GM23338 (cell line): ENCODE data around the gene TMEM169. TPM values are rescaled to one million over a fixed set of nuclear protein-coding genes. Genes with fewer than 3 reads are reported as not detected.

Experiments
- ATAC-seq: fragments of 200-7000 bp; cut with Tn5 transposase; 3 replicates; pipeline ENCODE4 v1.9.1; 2020
- DNase-seq: peaks from one replicate; pipeline ENCODE4 v3.0.0-alpha.2; 2015; ENCODE audit warnings: low spot score
- H2AFZ ChIP-seq: fragments of 200-600 bp; sonication (generic); 2 replicates; pipeline ENCODE4 v1.8.0; 2016; ENCODE audit warnings: antibody characterized with exemption, mild to moderate bottlenecking, moderate library complexity
- H3F3A ChIP-seq: fragments of 200-600 bp; sonication (generic); replicated peaks from 2 replicates; pipeline ENCODE4 v1.8.0; 2017; ENCODE audit warnings: antibody characterized with exemption, mixed run types, low read depth
- H3K27ac ChIP-seq: fragments of 200-600 bp; sonication (generic); 2 replicates; pipeline ENCODE4 v1.6.1; 2016; ENCODE audit warnings: low read depth
- H3K27me3 ChIP-seq: fragments of 200-600 bp; sonication (generic); 2 replicates; pipeline ENCODE4 v1.8.0; 2016; ENCODE audit warnings: mild to moderate bottlenecking, mixed run types, moderate library complexity; ENCODE audit not compliant: insufficient read depth
- H3K36me3 ChIP-seq: fragments of 200-600 bp; sonication (generic); 2 replicates; pipeline ENCODE4 v1.8.0; 2016; ENCODE audit warnings: mild to moderate bottlenecking; ENCODE audit not compliant: insufficient read depth
- H3K4me1 ChIP-seq: fragments of 200-600 bp; sonication (generic); 2 replicates; pipeline ENCODE4 v1.8.0; 2016; ENCODE audit warnings: mild to moderate bottlenecking, moderate library complexity; ENCODE audit not compliant: insufficient read depth
- H3K4me2 ChIP-seq: fragments of 200-600 bp; sonication (generic); 2 replicates; pipeline ENCODE4 v1.7.1; 2017; ENCODE audit warnings: mixed run types
- H3K4me3 ChIP-seq: fragments of 200-600 bp; sonication (generic); 2 replicates; pipeline ENCODE4 v1.6.1; 2016; ENCODE audit warnings: mixed run types
- H3K79me2 ChIP-seq: fragments of 200-600 bp; sonication (generic); replicated peaks from 2 replicates; pipeline ENCODE4 v1.8.0; 2017; ENCODE audit warnings: mild to moderate bottlenecking; ENCODE audit not compliant: insufficient read depth
- H3K9me2 ChIP-seq: fragments of 200-600 bp; sonication (generic); 2 replicates; pipeline ENCODE4 v1.8.0; 2017; ENCODE audit not compliant: insufficient read depth
- H4K20me1 ChIP-seq: fragments of 200-600 bp; sonication (generic); replicated peaks from 2 replicates; pipeline ENCODE4 v1.8.0; 2017; ENCODE audit warnings: mild to moderate bottlenecking; ENCODE audit not compliant: insufficient read depth
- H3K27ac Mint-ChIP-seq: 2 replicates; pipeline ENCODE4 v1.8.0; 2020; ENCODE audit warnings: inconsistent platforms, mild to moderate bottlenecking, moderate library complexity, mixed read lengths
- H3K27me3 Mint-ChIP-seq: 3 replicates; pipeline ENCODE4 v1.8.0; 2022; ENCODE audit warnings: low read depth, mild to moderate bottlenecking, moderate library complexity, mixed read lengths, inconsistent platforms; ENCODE audit not compliant: insufficient read depth, poor library complexity
- H3K36me3 Mint-ChIP-seq: 3 replicates; pipeline ENCODE4 v1.8.0; 2021; ENCODE audit warnings: low read depth, mild to moderate bottlenecking, inconsistent platforms, moderate library complexity, mixed read lengths
- H3K4me1 Mint-ChIP-seq: 3 replicates; pipeline ENCODE4 v1.8.0; 2020; ENCODE audit warnings: mild to moderate bottlenecking, inconsistent platforms, mixed read lengths
- H3K4me3 Mint-ChIP-seq: 3 replicates; pipeline ENCODE4 v1.8.0; 2021; ENCODE audit warnings: moderate library complexity, mild to moderate bottlenecking, inconsistent platforms, mixed read lengths
- H3K9me3 Mint-ChIP-seq: 3 replicates; pipeline ENCODE4 v1.8.0; 2020; ENCODE audit warnings: moderate library complexity, mild to moderate bottlenecking, inconsistent platforms, mixed read lengths
- CREB1 ChIP-seq: fragments of 250-450 bp; sonication (Bioruptor Pico); IDR thresholded peaks from 2 replicates; pipeline ENCODE4 v1.5.0; 2020; ENCODE audit warnings: low read depth, mild to moderate bottlenecking, moderate library complexity
- ETS1 ChIP-seq: IDR thresholded peaks from 2 replicates; pipeline ENCODE4 v1.6.1; 2016; ENCODE audit warnings: antibody characterized with exemption
- STAT1 ChIP-seq: IDR thresholded peaks from one replicate; pipeline ENCODE4 v1.6.1; 2016; ENCODE audit warnings: antibody characterized with exemption; ENCODE audit not compliant: unreplicated experiment
- ZNF114 ChIP-seq: fragments of 250-450 bp; sonication (Bioruptor Pico); IDR thresholded peaks from 2 replicates; pipeline ENCODE4 v1.5.0; 2020; ENCODE audit warnings: mild to moderate bottlenecking, moderate library complexity
- polyA plus RNA-seq: library from polyadenylated mRNA; unstranded; fragments of >200 nt; fragmentation: Nextera tagmentation; extraction: Ambion mirVana; gene quantifications from 2 replicates; pipeline ENCODE4 v1.2.1, GENCODE V29; 2016
- total RNA-seq: library from RNA; depleted of rRNA; stranded (reverse); fragments of >200 nt; shearing (Covaris generic); gene quantifications from 2 replicates; pipeline ENCODE4 v1.2.3, GENCODE V29; 2014
- TF ChIP-seq, protein P1 (sequence below): fragments of 250-450 bp; sonication (Bioruptor Pico); IDR thresholded peaks from 2 replicates; pipeline ENCODE4 v1.5.0; 2020; ENCODE audit warnings: mild to moderate bottlenecking, moderate library complexity

The TMEM169 gene
- total and polyA plus RNA-seq, 2 experiments from 2014 or later = 1.4 to 3.9 TPM

DNA sequence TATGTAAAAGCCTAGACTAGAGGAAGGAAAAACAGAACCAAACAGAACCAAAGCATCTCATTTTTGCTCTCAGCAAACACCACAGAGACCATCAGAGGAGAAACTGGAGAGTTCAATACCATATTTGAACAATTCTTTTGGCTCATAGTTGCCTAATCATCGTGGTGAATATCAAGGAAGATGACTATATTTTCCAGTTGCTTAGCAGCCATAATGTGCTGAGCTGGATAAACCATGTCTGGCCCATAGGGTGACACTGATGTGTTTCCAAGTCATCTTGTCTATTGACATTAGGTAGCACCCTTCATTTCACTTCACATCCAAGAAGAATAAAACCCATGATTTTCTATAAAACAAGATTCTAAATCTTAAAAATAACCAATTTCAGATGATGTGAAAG is 21.5 kb downstream of the TMEM169 start (continued):
- no peak for TF ChIP-seq CREB1 (CRISPR knock-in tag)
- TF ChIP-seq STAT1 = no peak
- TF ChIP-seq ZNF114 (CRISPR knock-in tag) = no peak

DNA sequence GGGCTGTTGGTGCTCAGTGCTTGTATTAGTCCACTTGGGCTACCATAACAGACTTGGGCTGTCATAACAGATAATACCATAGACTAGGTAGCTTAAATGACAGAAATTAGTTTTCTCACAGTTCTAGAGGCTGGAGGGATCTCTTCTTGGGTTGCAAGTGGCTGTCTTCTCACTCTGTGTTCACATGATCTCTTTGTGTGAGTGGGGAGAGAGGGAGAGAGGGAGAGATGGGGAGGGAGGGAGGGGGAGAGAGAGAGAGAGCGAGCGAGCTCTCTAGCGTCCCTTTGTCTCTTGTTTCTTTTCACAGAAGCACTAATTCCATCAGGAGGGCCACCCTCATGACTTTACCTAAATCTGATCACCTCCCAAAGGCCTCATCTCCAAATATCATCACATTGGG is 23.0 kb downstream of the TMEM169 start:
- Mint-ChIP-seq H3K36me3 (peaks cover 5% of the 10 kb centered on the region; the same call in 2 of the 3 replicates), H3K27ac (no peak overlapping the region), H3K4me1 (peaks cover 17% of the 10 kb centered on the region; the same call in 2 of the 3 replicates), H3K4me3 (no peak overlapping the region), H3K9me3 (no peaks in the 10 kb centered on the region), H3K27me3 (peaks cover 9% of the 10 kb centered on the region)
- 0 out of 2 replicates have a peak, but pooled peaks cover 4% of the 10 kb centered on the region for H3K9me2 ChIP-seq
- TF ChIP-seq CREB1 (CRISPR knock-in tag) (no peak), ETS1 (no peak)
- TF ChIP-seq, protein P1, sequence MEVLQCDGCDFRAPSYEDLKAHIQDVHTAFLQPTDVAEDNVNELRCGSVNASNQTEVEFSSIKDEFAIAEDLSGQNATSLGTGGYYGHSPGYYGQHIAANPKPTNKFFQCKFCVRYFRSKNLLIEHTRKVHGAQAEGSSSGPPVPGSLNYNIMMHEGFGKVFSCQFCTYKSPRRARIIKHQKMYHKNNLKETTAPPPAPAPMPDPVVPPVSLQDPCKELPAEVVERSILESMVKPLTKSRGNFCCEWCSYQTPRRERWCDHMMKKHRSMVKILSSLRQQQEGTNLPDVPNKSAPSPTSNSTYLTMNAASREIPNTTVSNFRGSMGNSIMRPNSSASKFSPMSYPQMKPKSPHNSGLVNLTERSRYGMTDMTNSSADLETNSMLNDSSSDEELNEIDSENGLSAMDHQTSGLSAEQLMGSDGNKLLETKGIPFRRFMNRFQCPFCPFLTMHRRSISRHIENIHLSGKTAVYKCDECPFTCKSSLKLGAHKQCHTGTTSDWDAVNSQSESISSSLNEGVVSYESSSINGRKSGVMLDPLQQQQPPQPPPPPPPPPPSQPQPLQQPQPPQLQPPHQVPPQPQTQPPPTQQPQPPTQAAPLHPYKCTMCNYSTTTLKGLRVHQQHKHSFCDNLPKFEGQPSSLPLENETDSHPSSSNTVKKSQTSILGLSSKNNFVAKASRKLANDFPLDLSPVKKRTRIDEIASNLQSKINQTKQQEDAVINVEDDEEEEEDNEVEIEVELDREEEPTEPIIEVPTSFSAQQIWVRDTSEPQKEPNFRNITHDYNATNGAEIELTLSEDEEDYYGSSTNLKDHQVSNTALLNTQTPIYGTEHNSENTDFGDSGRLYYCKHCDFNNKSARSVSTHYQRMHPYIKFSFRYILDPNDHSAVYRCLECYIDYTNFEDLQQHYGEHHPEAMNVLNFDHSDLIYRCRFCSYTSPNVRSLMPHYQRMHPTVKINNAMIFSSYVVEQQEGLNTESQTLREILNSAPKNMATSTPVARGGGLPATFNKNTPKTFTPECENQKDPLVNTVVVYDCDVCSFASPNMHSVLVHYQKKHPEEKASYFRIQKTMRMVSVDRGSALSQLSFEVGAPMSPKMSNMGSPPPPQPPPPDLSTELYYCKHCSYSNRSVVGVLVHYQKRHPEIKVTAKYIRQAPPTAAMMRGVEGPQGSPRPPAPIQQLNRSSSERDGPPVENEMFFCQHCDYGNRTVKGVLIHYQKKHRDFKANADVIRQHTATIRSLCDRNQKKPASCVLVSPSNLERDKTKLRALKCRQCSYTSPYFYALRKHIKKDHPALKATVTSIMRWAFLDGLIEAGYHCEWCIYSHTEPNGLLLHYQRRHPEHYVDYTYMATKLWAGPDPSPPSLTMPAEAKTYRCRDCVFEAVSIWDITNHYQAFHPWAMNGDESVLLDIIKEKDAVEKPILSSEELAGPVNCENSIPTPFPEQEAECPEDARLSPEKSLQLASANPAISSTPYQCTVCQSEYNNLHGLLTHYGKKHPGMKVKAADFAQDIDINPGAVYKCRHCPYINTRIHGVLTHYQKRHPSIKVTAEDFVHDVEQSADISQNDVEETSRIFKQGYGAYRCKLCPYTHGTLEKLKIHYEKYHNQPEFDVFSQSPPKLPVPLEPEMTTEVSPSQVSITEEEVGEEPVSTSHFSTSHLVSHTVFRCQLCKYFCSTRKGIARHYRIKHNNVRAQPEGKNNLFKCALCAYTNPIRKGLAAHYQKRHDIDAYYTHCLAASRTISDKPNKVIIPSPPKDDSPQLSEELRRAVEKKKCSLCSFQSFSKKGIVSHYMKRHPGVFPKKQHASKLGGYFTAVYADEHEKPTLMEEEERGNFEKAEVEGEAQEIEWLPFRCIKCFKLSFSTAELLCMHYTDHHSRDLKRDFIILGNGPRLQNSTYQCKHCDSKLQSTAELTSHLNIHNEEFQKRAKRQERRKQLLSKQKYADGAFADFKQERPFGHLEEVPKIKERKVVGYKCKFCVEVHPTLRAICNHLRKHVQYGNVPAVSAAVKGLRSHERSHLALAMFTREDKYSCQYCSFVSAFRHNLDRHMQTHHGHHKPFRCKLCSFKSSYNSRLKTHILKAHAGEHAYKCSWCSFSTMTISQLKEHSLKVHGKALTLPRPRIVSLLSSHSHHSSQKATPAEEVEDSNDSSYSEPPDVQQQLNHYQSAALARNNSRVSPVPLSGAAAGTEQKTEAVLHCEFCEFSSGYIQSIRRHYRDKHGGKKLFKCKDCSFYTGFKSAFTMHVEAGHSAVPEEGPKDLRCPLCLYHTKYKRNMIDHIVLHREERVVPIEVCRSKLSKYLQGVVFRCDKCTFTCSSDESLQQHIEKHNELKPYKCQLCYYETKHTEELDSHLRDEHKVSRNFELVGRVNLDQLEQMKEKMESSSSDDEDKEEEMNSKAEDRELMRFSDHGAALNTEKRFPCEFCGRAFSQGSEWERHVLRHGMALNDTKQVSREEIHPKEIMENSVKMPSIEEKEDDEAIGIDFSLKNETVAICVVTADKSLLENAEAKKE (CRISPR knock-in tag) = no peak
- no peaks in the 10 kb centered on the region for H3K27me3 ChIP-seq
- H3K4me3 ChIP-seq = no peak overlapping the region
- no peaks in the 10 kb centered on the region for H4K20me1 ChIP-seq
- peaks cover 13% of the 10 kb centered on the region; the same call in 1 of the 2 replicates for H3K4me1 ChIP-seq
- H3K79me2 ChIP-seq = peaks cover 5% of the 10 kb centered on the region
- no peak overlapping the region for H3K27ac ChIP-seq
- H3K36me3 ChIP-seq = no peaks in the 10 kb centered on the region
- DNase-seq = no peak
- peak overlapping the region; percentile 79; the same call in 1 of the 2 replicates for H2AFZ ChIP-seq
- no peaks in the 10 kb centered on the region for H3F3A ChIP-seq
- H3K4me2 ChIP-seq = no peak overlapping the region
- no peak for ATAC-seq
